ENCODE data around the gene KPNB1.

The KPNB1 gene

GRCh38 chr17:47728214-47728877, 78.6 kb downstream of the KPNB1 start:
- DNase-seq (ENCODE audit: low read depth): no peak

GRCh38 chr17:47729476-47729875, 79.8 kb downstream of the KPNB1 start:
- DNase-seq (ENCODE audit: low read depth): no peak

- DNase-seq (ENCODE audit: low read depth): no peak
Measured at GRCh38 chr17:47730681-47731080, 81.0 kb downstream of the KPNB1 start.

DNA sequence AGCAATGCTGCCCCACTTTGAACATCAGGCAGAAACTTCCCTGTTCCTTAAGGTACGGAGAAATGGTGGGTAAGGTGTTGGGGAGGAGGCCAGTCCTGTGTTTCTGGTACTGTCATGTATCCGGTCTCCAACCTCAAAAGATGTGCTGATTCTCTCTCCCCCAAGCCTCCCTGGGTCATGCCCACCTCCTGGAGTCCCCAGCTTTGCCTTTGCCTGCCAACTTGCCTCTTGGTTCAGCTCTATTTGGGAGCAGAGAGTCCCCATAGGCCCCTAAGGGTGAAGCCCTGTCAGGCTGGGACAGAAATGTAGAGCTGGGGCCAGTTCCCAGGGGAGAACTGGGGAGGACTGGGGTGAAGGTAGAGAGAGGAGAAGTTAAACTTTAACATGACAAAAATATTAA, 81.7 kb downstream of the KPNB1 start:
- DNase-seq (ENCODE audit: low read depth): no peak

DNA sequence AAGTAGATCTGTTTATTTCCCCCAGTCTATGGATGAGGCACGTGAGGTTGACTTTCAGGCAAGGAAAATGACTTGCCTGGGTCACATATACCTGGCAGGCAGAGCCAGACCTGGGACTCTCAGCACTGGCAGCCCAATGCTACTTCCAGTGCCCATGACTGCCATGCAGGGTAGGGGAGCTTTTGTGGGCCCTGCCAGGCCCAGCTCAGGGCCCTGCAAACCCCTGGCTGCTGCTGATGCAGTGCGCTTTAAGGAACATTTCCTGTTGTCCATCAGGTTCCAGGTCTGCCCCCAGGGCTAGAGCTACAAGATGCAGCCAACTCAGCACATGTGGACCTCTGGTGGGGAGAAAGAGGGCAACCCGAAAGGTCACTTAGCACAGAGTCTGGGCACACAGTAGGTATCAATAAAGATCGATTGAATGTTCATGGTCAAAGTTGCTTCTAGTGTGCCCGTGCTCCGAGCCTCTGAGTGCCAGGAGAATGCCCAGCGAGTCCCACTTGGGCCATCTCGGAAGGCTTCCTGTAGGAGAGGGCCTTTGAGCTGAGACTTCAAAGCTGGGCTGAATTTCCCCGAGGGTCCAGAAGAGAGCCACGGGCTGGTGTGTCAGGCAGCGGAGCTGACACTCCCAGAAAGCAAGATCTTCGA, 82.8 kb downstream of the KPNB1 start:
- no peak for DNase-seq (ENCODE audit: low read depth)

GRCh38 chr17:47733047-47733673, 83.4 kb downstream of the KPNB1 start, which contains the start of gene TBX21:
Gene TBX21, plus strand, starts transcription at chr17:47733236. Its CDS starts 219 bp downstream, at chr17:47733455.
- peak; percentile 86 for DNase-seq (ENCODE audit: low read depth)

DNA sequence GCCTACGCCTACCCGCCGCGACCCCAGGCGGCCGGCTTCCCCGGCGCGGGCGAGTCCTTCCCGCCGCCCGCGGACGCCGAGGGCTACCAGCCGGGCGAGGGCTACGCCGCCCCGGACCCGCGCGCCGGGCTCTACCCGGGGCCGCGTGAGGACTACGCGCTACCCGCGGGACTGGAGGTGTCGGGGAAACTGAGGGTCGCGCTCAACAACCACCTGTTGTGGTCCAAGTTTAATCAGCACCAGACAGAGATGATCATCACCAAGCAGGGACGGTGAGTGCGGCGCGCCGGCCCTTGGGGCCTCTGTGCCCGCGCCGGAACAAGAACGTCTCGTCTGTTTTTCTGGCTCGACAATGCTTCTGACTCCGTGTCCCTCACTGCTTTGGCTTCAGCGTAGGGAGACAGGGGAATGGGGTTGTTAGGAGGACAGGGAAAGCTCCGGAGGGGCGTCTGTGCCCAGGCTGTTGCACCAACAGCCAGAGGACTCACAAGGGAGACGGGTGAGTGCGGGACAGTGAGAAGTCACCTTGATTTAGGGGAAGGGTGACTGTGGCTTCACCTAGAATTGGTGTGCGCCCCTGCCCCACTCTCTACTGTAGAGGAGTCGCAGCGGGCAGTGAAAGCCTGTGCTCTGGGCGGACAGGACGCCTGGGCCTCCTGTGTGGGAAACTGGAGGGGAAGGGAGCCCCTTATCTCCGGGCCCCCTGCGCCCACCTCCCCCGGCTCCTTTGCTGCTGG, 84.1 kb downstream of the KPNB1 start:
- DNase-seq (ENCODE audit: low read depth): no peak

- DNase-seq (ENCODE audit: low read depth): no peak
Measured at GRCh38 chr17:47735139-47735464, 85.4 kb downstream of the KPNB1 start.
